Measurements from ENCODE around the gene CENPV.

GRCh38 chr17:16327018-16327417 is 26.3 kb downstream of the CENPV start:
- TF ChIP-seq CTCF (IDR thresholded peaks at IDR 0.05) (no peak), REST (IDR thresholded peaks at IDR 0.05; ENCODE audit: insufficient read depth in 1 of 2, low read depth in 2 of 2, low read length in 1 of 2) (no peak), POLR2AphosphoS5 (IDR thresholded peaks at IDR 0.05; ENCODE audit: low read depth, low read length) (no peak), TCF7L2 (IDR thresholded peaks at IDR 0.05; ENCODE audit: low read depth, low read length) (no peak), SIN3A (IDR thresholded peaks at IDR 0.05; ENCODE audit: borderline replicate concordance, insufficient read depth, low read depth, low read length) (no peak)

Data from Panc1 (cell line).